Kidney (tissue), 14 donors: ENCODE results near the gene ZNF746. TPM values are rescaled to one million over a fixed set of nuclear protein-coding genes. Genes with fewer than 3 reads are reported as not detected.

Source experiments
- DNase-seq, 5 donors: peaks; one replicate each; pipeline ENCODE4 v3.0.0-alpha.2; 2013 to 2020
- FAIRE-seq: peaks from 2 replicates; lab custom pipeline; 2012; peaks lifted over from hg19 to GRCh38; lab: Jason Lieb, UNC
- H3K27ac ChIP-seq, 2 donors: one replicate each; pipeline ENCODE4 v1.7.0; 2013; ENCODE audit warnings: low read depth in 2 of 2, low read length in 2 of 2, inconsistent platforms in 1 of 2
- H3K27me3 ChIP-seq: one replicate; pipeline ENCODE4 v1.7.1; 2013; ENCODE audit warnings: low read length, inconsistent platforms; ENCODE audit not compliant: control insufficient read depth, insufficient read depth
- H3K36me3 ChIP-seq, 3 donors: one replicate each; pipeline versions ENCODE4 v1.7.0 to v1.7.1; 2013; ENCODE audit warnings: low read length in 3 of 3, control low read depth in 1 of 3, inconsistent platforms in 1 of 3; ENCODE audit not compliant: insufficient read depth in 3 of 3, control insufficient read depth in 2 of 3
- H3K4me1 ChIP-seq, 3 donors: one replicate each; pipeline versions ENCODE4 v1.7.0 to v1.7.1; 2013; ENCODE audit warnings: low read length in 3 of 3, inconsistent platforms in 1 of 3, low read depth in 1 of 3; ENCODE audit not compliant: control insufficient read depth in 2 of 3, insufficient read depth in 2 of 3
- H3K4me3 ChIP-seq, 3 donors: one replicate each; pipeline versions ENCODE4 v1.7.0 to v1.8.1; 2013; ENCODE audit warnings: low read length in 3 of 3, control low read depth in 1 of 3, inconsistent platforms in 1 of 3
- H3K9ac ChIP-seq, 3 donors: one replicate each; pipeline versions ENCODE4 v1.7.0 to v1.7.1; 2013; ENCODE audit warnings: low read length in 3 of 3, control low read depth in 1 of 3, inconsistent platforms in 1 of 3
- H3K9me3 ChIP-seq, 3 donors: one replicate each; pipeline versions ENCODE4 v1.7.0 to v1.7.1; 2013; ENCODE audit warnings: low read length in 3 of 3, control low read depth in 1 of 3, inconsistent platforms in 1 of 3; ENCODE audit not compliant: control insufficient read depth in 2 of 3, insufficient read depth in 1 of 3
- intact Hi-C: fragments of 100-400 bp; cut with DNase I; formaldehyde crosslinking; loops from one replicate; pipeline ENCODE4 v1.11.1; 2022
- polyA plus RNA-seq: library from polyadenylated mRNA; stranded (reverse); fragments of 350-450 nt; fragmentation: Illumina TruSeq; extraction: RNeasy Lipid Tissue Mini Kit (QIAGEN cat#74804); gene quantifications from one replicate; pipeline ENCODE4 v1.2.3, GENCODE V29; 2014; ENCODE audit warnings: low read depth, low replicate concordance; ENCODE audit not compliant: insufficient read depth
- total RNA-seq: library from RNA; stranded (reverse); fragmentation: NEBNext Ultra II Directional; extraction: Animal tissue kit (Norgen Biotek cat#: 25700); gene quantifications from one replicate; pipeline ENCODE4 v1.2.1, GENCODE V29; 2021
- TF ChIP-seq, protein P1 (sequence below): IDR thresholded peaks from 3 replicates; pipeline ENCODE4 v1.5.1; 2012; ENCODE audit warnings: mild to moderate bottlenecking, moderate library complexity, borderline replicate concordance; ENCODE audit not compliant: insufficient read depth; ENCODE audit errors: extremely low read depth
- donor health status: control.
- donor health status: control.
- donor health status: control.
- donor health status: control.
- donor health status: control.
- donor health status: DM: yes; HTN: yes; CAD: no.
- donor health status: Normal renal cell carcinoma (clear cell type).

ZNF746 gene
- total and polyA plus RNA-seq, 2 donors from 2014 or later, result 6.8 to 17.3 TPM

DNA sequence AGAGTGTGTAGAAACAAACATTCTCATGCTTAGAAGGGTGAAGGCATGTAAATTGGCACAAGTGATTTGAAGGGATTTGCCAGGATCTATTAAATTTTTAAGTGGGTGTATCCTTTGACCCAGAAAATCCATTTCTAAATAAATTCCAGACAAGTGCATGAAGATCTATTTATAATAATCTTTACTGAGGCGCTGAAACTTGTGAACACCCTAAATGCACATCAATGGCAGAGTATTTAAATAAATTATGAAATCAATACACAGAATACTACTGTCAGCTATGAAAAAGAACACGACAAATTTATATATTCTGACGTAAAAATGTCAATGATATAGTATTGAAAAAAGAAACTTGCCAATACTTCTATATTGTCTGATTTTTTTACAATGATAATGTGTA, 54.7 kb downstream of the ZNF746 start:
- TF ChIP-seq, protein P1, sequence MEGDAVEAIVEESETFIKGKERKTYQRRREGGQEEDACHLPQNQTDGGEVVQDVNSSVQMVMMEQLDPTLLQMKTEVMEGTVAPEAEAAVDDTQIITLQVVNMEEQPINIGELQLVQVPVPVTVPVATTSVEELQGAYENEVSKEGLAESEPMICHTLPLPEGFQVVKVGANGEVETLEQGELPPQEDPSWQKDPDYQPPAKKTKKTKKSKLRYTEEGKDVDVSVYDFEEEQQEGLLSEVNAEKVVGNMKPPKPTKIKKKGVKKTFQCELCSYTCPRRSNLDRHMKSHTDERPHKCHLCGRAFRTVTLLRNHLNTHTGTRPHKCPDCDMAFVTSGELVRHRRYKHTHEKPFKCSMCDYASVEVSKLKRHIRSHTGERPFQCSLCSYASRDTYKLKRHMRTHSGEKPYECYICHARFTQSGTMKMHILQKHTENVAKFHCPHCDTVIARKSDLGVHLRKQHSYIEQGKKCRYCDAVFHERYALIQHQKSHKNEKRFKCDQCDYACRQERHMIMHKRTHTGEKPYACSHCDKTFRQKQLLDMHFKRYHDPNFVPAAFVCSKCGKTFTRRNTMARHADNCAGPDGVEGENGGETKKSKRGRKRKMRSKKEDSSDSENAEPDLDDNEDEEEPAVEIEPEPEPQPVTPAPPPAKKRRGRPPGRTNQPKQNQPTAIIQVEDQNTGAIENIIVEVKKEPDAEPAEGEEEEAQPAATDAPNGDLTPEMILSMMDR, result no peak
- intact Hi-C loops, result no loop called here
- H3K27me3 ChIP-seq, result no peaks in the 10 kb centered on the region
- FAIRE-seq (no peak), DNase-seq (no peak)
- H3K4me1 ChIP-seq, result no peaks in the 10 kb centered on the region
- no peak overlapping the region for H3K9ac ChIP-seq
- H3K9me3 ChIP-seq, result no peaks in the 10 kb centered on the region
- H3K27ac ChIP-seq, result no peak overlapping the region
- H3K4me3 ChIP-seq, result no peak overlapping the region
- H3K36me3 ChIP-seq, result peaks cover 0 to 22% (median 17%) of the 10 kb centered on the region in 3 donors

GRCh38 chr7:149440222-149440621, 57.4 kb downstream of the ZNF746 start:
- DNase-seq, result no peak
- Histone ChIP-seq H3K36me3 (peaks cover 0 to 7% (median 5%) of the 10 kb centered on the region in 3 donors), H3K9ac (no peak overlapping the region), H3K4me1 (no peaks in the 10 kb centered on the region), H3K27ac (no peak overlapping the region), H3K27me3 (no peaks in the 10 kb centered on the region), H3K4me3 (no peak overlapping the region), H3K9me3 (no peaks in the 10 kb centered on the region)
- FAIRE-seq, result no peak
- intact Hi-C loops, result no loop called here
- TF ChIP-seq, protein P1, result no peak

DNA sequence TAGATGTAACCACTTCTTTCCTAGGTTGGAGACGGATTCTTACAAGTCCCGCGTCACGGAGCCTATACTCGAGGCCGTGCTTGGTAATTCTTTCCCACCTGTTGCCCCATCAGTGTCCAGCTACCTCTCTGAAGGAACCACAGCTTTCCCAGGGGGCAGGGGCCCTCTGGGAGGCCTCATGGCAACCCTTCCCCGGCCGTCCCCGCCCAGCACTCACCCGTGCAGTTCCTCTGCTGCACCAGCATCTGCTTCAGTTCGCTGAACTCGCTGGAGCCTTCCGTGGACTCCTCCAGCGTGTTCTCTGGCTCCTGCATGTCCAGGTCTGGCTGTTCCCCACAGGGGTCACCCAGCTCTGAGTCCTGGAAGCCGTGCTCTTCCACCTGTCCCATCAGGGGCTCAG, 61.3 kb downstream of the ZNF746 start:
- no peak overlapping the region for H3K27ac ChIP-seq
- H3K36me3 ChIP-seq, result peaks cover 0 to 11% (median 3%) of the 10 kb centered on the region in 3 donors
- no peaks in the 10 kb centered on the region for H3K27me3 ChIP-seq
- TF ChIP-seq, protein P1, result no peak
- no peaks in the 10 kb centered on the region for H3K4me1 ChIP-seq
- intact Hi-C loops, result no loop called here
- H3K9ac ChIP-seq, result no peak overlapping the region
- H3K9me3 ChIP-seq, result no peaks in the 10 kb centered on the region
- no peak for FAIRE-seq
- H3K4me3 ChIP-seq, result no peak overlapping the region
- DNase-seq, result no peak

- Histone ChIP-seq H3K4me1 (no peaks in the 10 kb centered on the region), H3K27ac (no peak overlapping the region), H3K27me3 (no peaks in the 10 kb centered on the region), H3K9me3 (no peaks in the 10 kb centered on the region), H3K36me3 (peaks cover 0 to 9% (median 3%) of the 10 kb centered on the region in 3 donors), H3K4me3 (no peak overlapping the region), H3K9ac (no peak overlapping the region)
- FAIRE-seq, result no peak
- TF ChIP-seq, protein P1, result no peak
- intact Hi-C loops, result no loop called here
- no peak for DNase-seq
These were observed 64.5 kb downstream of the ZNF746 start for GRCh38 chr7:149433124-149433523.
